H1 (cell line): ENCODE data around the gene PJVK. TPM values are rescaled to one million over a fixed set of nuclear protein-coding genes. Genes with fewer than 3 reads are reported as not detected.

Experiments used
- CTCF ChIA-PET: fragments of 300-600 bp; sonication (Branson Sonifier 250); formaldehyde crosslinking; loops from one replicate; lab custom pipeline; 2021; ENCODE audit not compliant: partially characterized antibody; lab: Charles Lee
- POLR2A ChIA-PET: fragments of 300-600 bp; sonication (Branson Sonifier 250); formaldehyde crosslinking; loops from one replicate; lab custom pipeline; 2021; ENCODE audit warnings: inconsistent platforms; ENCODE audit not compliant: partially characterized antibody; lab: Charles Lee
- DNase-seq, 2 experiments: peaks; one replicate each; pipeline versions ENCODE4 v3.0.0 to v3.0.0-alpha.2; 2010 to 2022; ENCODE audit warnings: low spot score in 2 of 2, low read depth in 1 of 2, mixed read lengths in 1 of 2
- FAIRE-seq: peaks from 2 replicates; lab custom pipeline; 2011; peaks lifted over from hg19 to GRCh38; lab: Jason Lieb, UNC
- H2AFZ ChIP-seq: 2 replicates; pipeline ENCODE4 v1.8.1; 2012; ENCODE audit warnings: low read length, inconsistent platforms
- H2AK5ac ChIP-seq: 2 replicates; pipeline ENCODE4 v1.6.1; 2013; ENCODE audit warnings: low read depth, low read length
- H2BK120ac ChIP-seq: replicated peaks from 2 replicates; pipeline ENCODE3; 2013; ENCODE audit warnings: low read depth, low read length, inconsistent platforms
- H2BK12ac ChIP-seq: 2 replicates; pipeline ENCODE4 v1.6.1; 2013; ENCODE audit warnings: low read depth, low read length
- H2BK15ac ChIP-seq: 2 replicates; pipeline ENCODE4 v1.6.1; 2013; ENCODE audit warnings: low read length
- H2BK20ac ChIP-seq: 2 replicates; pipeline ENCODE4 v1.6.1; 2013; ENCODE audit warnings: low read length
- H2BK5ac ChIP-seq: 2 replicates; pipeline ENCODE4 v1.6.1; 2013; ENCODE audit warnings: low read depth, low read length
- H3K14ac ChIP-seq: 2 replicates; pipeline ENCODE4 v1.6.1; 2013; ENCODE audit warnings: inconsistent platforms; ENCODE audit not compliant: insufficient read length
- H3K18ac ChIP-seq: 2 replicates; pipeline ENCODE4 v1.6.1; 2013; ENCODE audit warnings: low read length; ENCODE audit errors: extremely low read depth
- H3K23ac ChIP-seq: 2 replicates; pipeline ENCODE4 v1.6.1; 2013; ENCODE audit warnings: inconsistent platforms; ENCODE audit not compliant: insufficient read length
- H3K23me2 ChIP-seq: 2 replicates; pipeline ENCODE4 v1.6.1; 2013; ENCODE audit warnings: low read depth, low read length
- H3K27ac ChIP-seq: 2 replicates; pipeline ENCODE4 v1.6.1; 2011; ENCODE audit warnings: low read depth, low read length, inconsistent platforms
- H3K27me3 ChIP-seq, 4 experiments: replicated peaks in 1 of 4; 1 replicate in 1 of 4; 2 replicates in 3 of 4; pipeline versions ENCODE4 v1.6.1 to v1.8.1; 2011 to 2013; ENCODE audit warnings: low read length in 3 of 4, mild to moderate bottlenecking in 3 of 4, inconsistent platforms in 2 of 4, mixed read lengths in 2 of 4, moderate library complexity in 1 of 4; ENCODE audit not compliant: control insufficient read depth in 3 of 4, insufficient read depth in 3 of 4; ENCODE audit errors: extremely low read depth in 1 of 4
- H3K36me3 ChIP-seq, 4 experiments: 2 replicates each; pipeline versions ENCODE4 v1.6.1 to v1.8.1; 2011 to 2013; ENCODE audit warnings: mild to moderate bottlenecking in 4 of 4, low read length in 3 of 4, moderate library complexity in 2 of 4, control low read depth in 1 of 4, inconsistent platforms in 1 of 4; ENCODE audit not compliant: insufficient read depth in 4 of 4, control insufficient read depth in 2 of 4
- H3K4ac ChIP-seq: replicated peaks from 2 replicates; pipeline ENCODE3; 2013; ENCODE audit warnings: low read length, low read depth, mixed read lengths, inconsistent platforms; ENCODE audit not compliant: insufficient read length
- H3K4me1 ChIP-seq, 4 experiments: replicated peaks in 1 of 4; 1 replicate in 1 of 4; 2 replicates in 3 of 4; pipeline versions ENCODE4 v1.6.1 to v1.8.1; 2011 to 2013; ENCODE audit warnings: low read length in 3 of 4, inconsistent platforms in 2 of 4, mixed read lengths in 1 of 4; ENCODE audit not compliant: insufficient read depth in 4 of 4, control insufficient read depth in 3 of 4
- H3K4me2 ChIP-seq, 2 experiments: 2 replicates each; pipeline versions ENCODE4 v1.6.1 to v1.8.1; 2011 to 2013; ENCODE audit warnings: low read depth in 2 of 2, low read length in 2 of 2, control low read depth in 1 of 2, inconsistent platforms in 1 of 2, mild to moderate bottlenecking in 1 of 2; ENCODE audit not compliant: insufficient read depth in 1 of 2
- H3K4me3 ChIP-seq, 4 experiments: fragments of 200-600, 300-600 bp in 1 of 4; sonication (generic), shearing (Covaris generic), sonication (Bioruptor Twin) in 1 of 4; 2 replicates each; pipeline versions ENCODE4 v1.5.1 to v1.8.1; 2011 to 2016; ENCODE audit warnings: low read length in 4 of 4, low read depth in 3 of 4, control low read depth in 2 of 4, inconsistent platforms in 2 of 4, mild to moderate bottlenecking in 2 of 4, mixed read lengths in 1 of 4, moderate library complexity in 1 of 4; ENCODE audit not compliant: insufficient read depth in 2 of 4; ENCODE audit errors: extremely low read depth in 1 of 4
- H3K56ac ChIP-seq: replicated peaks from 2 replicates; pipeline ENCODE3; 2013; ENCODE audit warnings: low read depth, mild to moderate bottlenecking, mixed read lengths, low read length, inconsistent platforms; ENCODE audit not compliant: insufficient read length
- H3K79me1 ChIP-seq: 2 replicates; pipeline ENCODE4 v1.6.1; 2013; ENCODE audit warnings: low read depth, low read length, control low read depth
- H3K79me2 ChIP-seq, 2 experiments: 2 replicates each; pipeline versions ENCODE4 v1.6.1 to v1.8.1; 2012 to 2013; ENCODE audit warnings: low read length in 2 of 2, mild to moderate bottlenecking in 2 of 2, inconsistent platforms in 1 of 2; ENCODE audit not compliant: insufficient read depth in 2 of 2, control insufficient read depth in 1 of 2
- H3K9ac ChIP-seq, 4 experiments: replicated peaks in 1 of 4; 1 replicate in 1 of 4; 2 replicates in 3 of 4; pipeline versions ENCODE4 v1.6.1 to v1.8.1; 2011 to 2013; ENCODE audit warnings: low read depth in 3 of 4, low read length in 3 of 4, control low read depth in 2 of 4, mild to moderate bottlenecking in 2 of 4, moderate library complexity in 2 of 4, inconsistent platforms in 1 of 4; ENCODE audit errors: extremely low read depth in 1 of 4
- H3K9me3 ChIP-seq, 2 experiments: 2 replicates each; pipeline versions ENCODE4 v1.6.1 to v1.8.1; 2012 to 2013; ENCODE audit warnings: mild to moderate bottlenecking in 2 of 2, moderate library complexity in 2 of 2, control low read depth in 1 of 2, inconsistent platforms in 1 of 2, low read depth in 1 of 2, low read length in 1 of 2, mixed read lengths in 1 of 2; ENCODE audit not compliant: insufficient read depth in 2 of 2
- H4K20me1 ChIP-seq, 2 experiments: replicated peaks in 1 of 2; 2 replicates each; pipeline versions ENCODE3 to v1.8.1; 2011 to 2013; ENCODE audit warnings: inconsistent platforms in 2 of 2, low read length in 2 of 2, mild to moderate bottlenecking in 1 of 2; ENCODE audit not compliant: insufficient read depth in 2 of 2, control insufficient read depth in 1 of 2
- H4K5ac ChIP-seq: 2 replicates; pipeline ENCODE4 v1.6.1; 2013; ENCODE audit warnings: low read length, low read depth, mixed read lengths, inconsistent platforms; ENCODE audit not compliant: insufficient read length
- H4K8ac ChIP-seq: 2 replicates; pipeline ENCODE4 v1.8.0; 2013; ENCODE audit warnings: mild to moderate bottlenecking, moderate library complexity, low read length, inconsistent platforms; ENCODE audit not compliant: insufficient read depth; ENCODE audit errors: extremely low read depth
- H4K91ac ChIP-seq: replicated peaks from 2 replicates; pipeline ENCODE3; 2013; ENCODE audit warnings: low read length, mixed read lengths, inconsistent platforms; ENCODE audit not compliant: insufficient read length
- EGR1 ChIP-seq: IDR thresholded peaks from 2 replicates; pipeline ENCODE4 v1.6.1; 2011; ENCODE audit warnings: low read depth, low read length, borderline replicate concordance
- KDM4A ChIP-seq: IDR thresholded peaks from one replicate; pipeline ENCODE4 v1.7.1; 2012; ENCODE audit warnings: low read depth, mild to moderate bottlenecking, moderate library complexity, low read length, inconsistent platforms; ENCODE audit not compliant: severe bottlenecking
- MAFK ChIP-seq: IDR thresholded peaks from 2 replicates; pipeline ENCODE4 v1.6.1; 2012; ENCODE audit warnings: low read depth, mild to moderate bottlenecking, improper control_type of control experiment, low read length
- PHF8 ChIP-seq: fragments of 200-600 bp; sonication (generic); conservative IDR thresholded peaks from 2 replicates; pipeline ENCODE4 v1.7.1; 2012; ENCODE audit warnings: low read depth, mild to moderate bottlenecking, inconsistent platforms, low read length, moderate library complexity
- RBBP5 ChIP-seq: IDR thresholded peaks from 2 replicates; pipeline ENCODE4 v1.7.1; 2012; ENCODE audit warnings: low read depth, mild to moderate bottlenecking, inconsistent platforms, low read length, moderate library complexity, borderline replicate concordance
- RNF2 ChIP-seq: fragments of 200-900, 300-1000 bp; sonication (generic); IDR thresholded peaks from 2 replicates; pipeline ENCODE4 v1.7.1; 2016; ENCODE audit warnings: borderline replicate concordance, low read depth, mild to moderate bottlenecking, antibody characterized with exemption, low read length; ENCODE audit not compliant: poor library complexity, severe bottlenecking; ENCODE audit errors: missing control alignments
- RXRA ChIP-seq: IDR thresholded peaks from 2 replicates; pipeline ENCODE4 v1.6.1; 2011; ENCODE audit warnings: low read depth, mild to moderate bottlenecking, low read length, moderate library complexity; ENCODE audit not compliant: insufficient read depth
- SP2 ChIP-seq: IDR thresholded peaks from 2 replicates; pipeline ENCODE4 v1.6.1; 2012; ENCODE audit warnings: mild to moderate bottlenecking, low read length, inconsistent platforms
- TBP ChIP-seq: IDR thresholded peaks from 2 replicates; pipeline ENCODE4 v1.6.1; 2011; ENCODE audit warnings: low read depth, low read length, improper control_type of control experiment
- YY1 ChIP-seq: IDR thresholded peaks from 2 replicates; pipeline ENCODE4 v1.6.1; 2011; ENCODE audit warnings: low read depth, mild to moderate bottlenecking, low read length
- ZNF274 ChIP-seq: IDR thresholded peaks from 2 replicates; pipeline ENCODE4 v1.7.0; 2012; ENCODE audit warnings: low read length, borderline replicate concordance; ENCODE audit errors: extremely low read depth
- WGBS, 2 experiments: shearing (Covaris generic) in 1 of 2; methylation state at CpG; one replicate each; pipeline versions ENCODE4 v1.1.6 to v1.1.7; 2013 to 2015; ENCODE audit warnings: low lambda C conversion rate in 2 of 2, mixed read lengths in 2 of 2, inconsistent platforms in 1 of 2, low coverage in 1 of 2, missing lambda C conversion rate in 1 of 2; ENCODE audit not compliant: insufficient replicate concordance in 2 of 2, insufficient coverage in 1 of 2, insufficient read length in 1 of 2; ENCODE audit errors: extremely low coverage in 1 of 2, missing lambda C conversion rate in 1 of 2; 5-methylcytosine and 5-hydroxymethylcytosine counted together
- polyA plus RNA-seq, 7 experiments: library from polyadenylated mRNA; depleted of rRNA in 3 of 7; stranded (reverse) in 5 of 7; unstranded in 2 of 7; fragments of >200 nt in 5 of 7; fragments of 200-250 nt in 2 of 7; gene quantifications; 1 replicate in 5 of 7; 2 replicates in 1 of 7; 4 replicates in 1 of 7; pipeline versions ENCODE4 v1.2.1 to v1.2.3, GENCODE V29; 2011 to 2013; ENCODE audit warnings: missing spikeins in 2 of 7, mixed read lengths in 2 of 7
- total RNA-seq: library from RNA; stranded (reverse); fragmentation: NEBNext Ultra II Directional; extraction: Animal tissue kit (Norgen Biotek cat#: 25700); gene quantifications from 2 replicates; pipeline ENCODE4 v1.2.1, GENCODE V29; 2021
- TF ChIP-seq, protein P1 (sequence below), 3 experiments: IDR thresholded peaks; 1 replicate in 2 of 3; 2 replicates in 1 of 3; pipeline versions ENCODE4 v1.5.1 to v1.6.1; 2011; ENCODE audit warnings: low read length in 3 of 3, mild to moderate bottlenecking in 3 of 3, inconsistent platforms in 2 of 3, low read depth in 1 of 3, moderate library complexity in 1 of 3; ENCODE audit not compliant: insufficient read depth in 1 of 3; ENCODE audit errors: control extremely low read depth in 1 of 3

PJVK gene
- total and polyA plus RNA-seq, 2 of the 8 experiments (the other 6 are each of a cell fraction or from before 2014, with no cell fraction given): 2.4 to 2.8 TPM

DNA sequence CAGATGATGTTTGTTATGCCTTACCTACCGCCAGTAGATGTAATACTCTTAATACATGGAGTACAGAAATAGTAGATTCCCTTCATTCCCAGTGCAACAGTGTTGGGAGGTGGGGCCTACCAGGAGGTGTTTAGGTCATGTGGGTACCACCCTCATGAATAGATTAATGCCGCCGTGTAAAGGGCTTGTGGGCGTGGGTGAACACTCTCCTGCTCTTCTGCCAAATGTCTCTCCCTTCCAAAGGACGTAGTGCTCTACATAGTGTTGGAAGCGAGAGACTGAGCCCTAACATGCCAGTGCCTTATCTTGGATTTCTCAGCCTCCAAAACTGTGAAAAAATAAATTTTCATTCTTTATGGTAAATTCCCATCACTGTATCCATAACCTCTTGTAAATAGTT is 59.2 kb downstream of the PJVK start:
- no peak overlapping the region for H3K4me3 ChIP-seq
- H2BK5ac ChIP-seq: no peak overlapping the region
- no peak overlapping the region for H4K5ac ChIP-seq
- H3K9ac ChIP-seq: no peak overlapping the region
- H3K27ac ChIP-seq: no peak overlapping the region
- H3K18ac ChIP-seq: no peak overlapping the region
- H2BK20ac ChIP-seq: no peak overlapping the region
- peaks cover 0 to 3% (median 0%) of the 10 kb centered on the region in 4 experiments; a peak in 2 of 7 replicates for H3K4me1 ChIP-seq
- ChIA-PET CTCF (interaction anchor here (1.2 kb wide), 1 partner anchor 12 kb away, joined by 5 read pairs; no protein-coding TSS in a partner anchor), POLR2A (no interaction called here)
- no peaks in the 10 kb centered on the region for H3K79me2 ChIP-seq
- H3K9me3 ChIP-seq: no peaks in the 10 kb centered on the region
- no peak overlapping the region for H3K14ac ChIP-seq
- no peak overlapping the region for H4K8ac ChIP-seq
- no peak overlapping the region for H2AK5ac ChIP-seq
- no peaks in the 10 kb centered on the region for H3K79me1 ChIP-seq
- H3K23ac ChIP-seq: no peak overlapping the region
- no peak for FAIRE-seq
- H2BK12ac ChIP-seq: no peak overlapping the region
- no peak overlapping the region for H3K4me2 ChIP-seq
- no peaks in the 10 kb centered on the region for H4K20me1 ChIP-seq
- no peaks in the 10 kb centered on the region for H3K27me3 ChIP-seq
- no peak overlapping the region for H2BK120ac ChIP-seq
- 86% methylated on average over 6 of the region's 6 CpGs; no CpG with 5 or more reads in 1 of the 2 experiments for WGBS, 2 experiments
- H3K56ac ChIP-seq: no peak overlapping the region
- no peaks in the 10 kb centered on the region for H3K36me3 ChIP-seq
- H4K91ac ChIP-seq: no peak overlapping the region
- H2BK15ac ChIP-seq: no peak overlapping the region
- H3K23me2 ChIP-seq: no peaks in the 10 kb centered on the region
- no peak overlapping the region for H2AFZ ChIP-seq
- no peak overlapping the region for H3K4ac ChIP-seq
- DNase-seq: no peak
- TF ChIP-seq RBBP5: no peak
- no peak for TF ChIP-seq RXRA
- TF ChIP-seq KDM4A: no peak
- TF ChIP-seq RNF2: no peak
- no peak for TF ChIP-seq TBP
- no peak for TF ChIP-seq EGR1
- TF ChIP-seq ZNF274: no peak
- TF ChIP-seq YY1: no peak
- TF ChIP-seq PHF8: no peak
- TF ChIP-seq, protein P1, sequence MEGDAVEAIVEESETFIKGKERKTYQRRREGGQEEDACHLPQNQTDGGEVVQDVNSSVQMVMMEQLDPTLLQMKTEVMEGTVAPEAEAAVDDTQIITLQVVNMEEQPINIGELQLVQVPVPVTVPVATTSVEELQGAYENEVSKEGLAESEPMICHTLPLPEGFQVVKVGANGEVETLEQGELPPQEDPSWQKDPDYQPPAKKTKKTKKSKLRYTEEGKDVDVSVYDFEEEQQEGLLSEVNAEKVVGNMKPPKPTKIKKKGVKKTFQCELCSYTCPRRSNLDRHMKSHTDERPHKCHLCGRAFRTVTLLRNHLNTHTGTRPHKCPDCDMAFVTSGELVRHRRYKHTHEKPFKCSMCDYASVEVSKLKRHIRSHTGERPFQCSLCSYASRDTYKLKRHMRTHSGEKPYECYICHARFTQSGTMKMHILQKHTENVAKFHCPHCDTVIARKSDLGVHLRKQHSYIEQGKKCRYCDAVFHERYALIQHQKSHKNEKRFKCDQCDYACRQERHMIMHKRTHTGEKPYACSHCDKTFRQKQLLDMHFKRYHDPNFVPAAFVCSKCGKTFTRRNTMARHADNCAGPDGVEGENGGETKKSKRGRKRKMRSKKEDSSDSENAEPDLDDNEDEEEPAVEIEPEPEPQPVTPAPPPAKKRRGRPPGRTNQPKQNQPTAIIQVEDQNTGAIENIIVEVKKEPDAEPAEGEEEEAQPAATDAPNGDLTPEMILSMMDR (IDR thresholded peaks at IDR 0.05; ENCODE audit: control extremely low read depth in 1 of 3, insufficient read depth in 1 of 3, low read depth in 1 of 3, low read length in 3 of 3): no peak
- no peak for TF ChIP-seq MAFK
- TF ChIP-seq SP2: no peak
